ENCODE measurements around the gene FCN3.
"Not testable (repeated sequence)": the region's sequence is repeated elsewhere in the genome, so short reads cannot be mapped to it uniquely, and the experiment has no call there.

Gene FCN3

GRCh38 chr1:27374362-27375086 lies at the start of gene FCN3:
TSS of gene FCN3 (minus strand) at chr1:27374824. CDS start at chr1:27374818, 6 bp downstream.
- no peak for DNase-seq

GRCh38 chr1:27423709-27424108 lies 49.1 kb upstream of the FCN3 start:
- no peak for DNase-seq

DNA sequence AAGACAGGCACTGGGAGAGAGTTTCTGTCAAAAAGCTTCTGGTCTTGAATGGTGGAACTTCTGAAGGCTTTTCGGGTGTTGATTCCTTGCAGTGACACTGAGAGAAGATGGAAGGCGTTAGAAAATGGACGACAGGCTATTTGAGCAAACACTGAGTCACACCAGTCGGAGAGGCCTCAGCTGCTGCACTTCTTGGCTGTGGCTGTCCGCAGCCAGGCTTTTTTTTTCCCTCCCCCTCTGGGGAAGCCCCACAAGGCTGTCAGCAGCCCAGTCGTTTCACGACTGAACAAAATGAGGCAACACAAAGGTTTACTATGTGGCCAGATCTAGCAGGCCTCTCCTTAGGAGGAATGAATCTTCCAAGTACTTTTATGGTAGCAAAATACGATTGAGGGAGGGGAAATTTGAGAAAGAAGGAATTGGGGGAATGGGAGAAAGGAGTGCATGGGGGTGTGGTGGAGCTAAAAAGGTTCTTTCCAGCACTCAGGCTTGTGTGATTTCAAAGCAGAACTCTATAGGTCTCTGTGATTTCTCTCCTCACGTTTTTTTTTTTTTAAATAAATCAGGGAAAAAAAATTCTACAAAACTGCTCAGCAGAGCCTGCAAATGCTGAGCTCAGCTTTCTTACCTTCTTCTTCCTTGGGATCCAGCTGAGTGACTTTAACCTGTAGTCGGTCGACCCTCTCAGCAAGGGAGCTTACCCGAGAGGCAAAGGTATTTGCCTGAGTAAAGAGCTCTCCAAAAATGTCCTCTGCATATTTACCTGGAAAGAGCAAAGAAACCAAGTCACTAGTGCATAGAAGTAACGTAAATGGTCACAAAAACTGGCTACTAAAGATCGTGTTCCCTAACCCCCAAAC lies 43.9 kb upstream of the FCN3 start:
- peak; percentile 60 to 63 for DNase-seq

DNA sequence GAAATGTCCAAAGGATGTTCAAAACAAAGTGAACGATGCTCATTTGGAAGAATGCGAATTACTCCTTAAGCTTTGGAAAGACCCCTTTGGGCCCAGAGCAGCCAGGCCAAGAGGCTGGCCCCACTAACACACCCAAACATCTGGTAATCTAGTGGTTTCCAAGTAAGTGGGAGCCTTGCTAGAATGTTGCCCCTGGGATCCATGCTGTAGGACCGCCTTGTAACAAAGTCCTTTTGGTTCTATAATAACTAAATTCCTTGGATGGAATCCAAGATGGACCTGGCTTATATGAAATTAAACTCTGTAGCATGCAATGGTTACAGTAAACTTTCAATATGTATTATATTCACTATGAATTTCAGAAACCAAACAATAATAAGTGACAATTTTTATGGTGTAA lies 43.1 kb upstream of the FCN3 start:
- no peak for DNase-seq

DNA sequence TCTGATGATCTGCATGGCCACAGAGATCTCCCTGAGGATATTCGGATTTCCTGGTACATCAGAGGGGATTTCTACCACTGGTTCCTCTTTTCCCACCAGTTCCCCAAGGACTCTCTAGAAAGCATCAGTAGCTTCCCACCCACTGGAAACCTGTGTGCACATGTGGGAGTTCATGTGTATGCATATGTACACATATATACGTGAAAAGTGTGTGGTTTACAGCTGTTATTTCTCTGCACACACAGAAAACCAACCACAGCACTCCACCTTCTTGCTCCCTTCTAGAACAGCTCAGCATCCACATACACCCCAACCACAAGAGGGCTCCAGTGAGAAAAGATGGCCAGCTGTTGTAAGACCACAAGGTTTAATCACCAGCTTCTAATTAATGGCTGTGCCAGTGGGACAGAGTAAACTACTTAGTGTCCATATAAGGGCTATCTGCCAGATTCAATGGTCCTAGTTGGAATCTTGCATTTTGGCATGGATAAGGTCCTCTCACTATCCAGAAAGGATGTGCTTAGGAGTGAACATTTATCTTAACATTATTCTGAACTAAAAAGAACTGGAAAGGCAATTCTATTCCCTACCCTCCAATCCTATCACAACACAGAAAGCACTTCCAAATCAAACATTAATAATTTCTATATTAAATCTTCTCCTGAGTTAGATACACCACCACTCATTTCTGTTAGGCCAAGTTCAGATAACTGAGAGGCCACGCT lies 41.9 kb upstream of the FCN3 start:
- DNase-seq: peak; percentile 48 to 64

DNA sequence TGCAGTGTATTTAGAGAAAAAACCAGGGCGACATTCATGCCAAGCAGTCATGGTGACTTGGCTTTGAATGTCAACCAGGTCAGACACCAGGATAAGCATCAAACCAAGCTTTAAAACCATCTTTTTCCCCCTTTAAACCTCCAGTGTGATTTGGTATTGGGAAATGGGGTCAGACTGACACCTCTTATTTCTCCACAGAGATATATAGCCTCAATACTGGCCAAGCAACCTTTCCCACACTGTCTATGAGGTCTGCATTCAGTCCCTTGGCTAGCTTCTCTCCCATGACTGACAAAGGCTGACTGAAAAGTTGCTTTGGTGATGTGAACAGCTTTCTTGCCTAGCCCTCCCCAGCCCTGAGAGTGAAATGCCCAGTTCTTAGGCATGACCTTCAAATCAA lies 39.5 kb upstream of the FCN3 start:
- no peak for DNase-seq

DNA sequence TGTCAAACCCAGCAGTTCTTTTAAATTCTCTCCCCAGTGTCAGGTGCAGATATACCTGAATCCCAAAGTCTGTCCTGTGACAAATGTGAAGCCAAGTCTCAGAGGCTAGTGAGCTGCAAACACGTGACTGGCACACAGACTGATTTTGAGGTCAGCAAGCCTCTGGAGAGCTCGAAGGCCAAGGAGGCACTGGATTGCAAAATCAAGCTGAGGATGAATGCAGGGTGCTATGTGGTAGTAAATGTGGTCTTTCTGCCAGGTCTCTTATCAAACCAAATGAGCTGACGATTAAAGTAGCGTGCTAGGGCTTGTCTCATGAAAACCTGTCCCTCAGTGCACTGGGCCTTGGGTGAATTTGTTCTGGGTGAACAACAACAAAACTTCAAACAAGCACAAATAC lies 38.4 kb upstream of the FCN3 start:
- DNase-seq: no peak

GRCh38 chr1:27412502-27412901 lies 37.9 kb upstream of the FCN3 start:
- DNase-seq: no peak

- DNase-seq: no peak
These were observed 36.1 kb upstream of the FCN3 start for GRCh38 chr1:27410709-27411108.

- DNase-seq: no peak
These were observed 35.0 kb upstream of the FCN3 start for GRCh38 chr1:27409669-27410068.

GRCh38 chr1:27408151-27408550 lies 33.5 kb upstream of the FCN3 start:
- DNase-seq: no peak

DNA sequence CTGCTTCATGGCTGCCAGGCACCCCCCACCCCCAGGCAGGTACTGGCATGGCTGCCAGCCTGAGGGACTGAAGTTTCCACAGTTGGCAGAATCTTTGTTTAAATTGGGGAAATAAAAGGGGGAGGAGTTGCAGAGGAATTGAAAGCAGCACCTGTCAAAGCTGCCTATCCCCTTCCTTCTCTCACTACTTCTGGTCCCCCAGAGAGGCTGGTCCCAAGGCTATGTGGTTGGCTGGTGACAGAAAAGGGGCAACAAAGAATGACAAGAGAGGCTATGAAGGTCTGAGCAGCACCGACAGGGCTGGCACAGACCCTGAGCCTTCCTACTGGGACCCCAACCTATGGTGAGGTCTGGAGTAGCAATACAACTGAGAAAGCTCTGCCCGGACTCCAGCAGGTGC lies 32.2 kb upstream of the FCN3 start:
- not testable (repeated sequence) for DNase-seq

- no peak for DNase-seq
These were observed 31.7 kb upstream of the FCN3 start for GRCh38 chr1:27406362-27406680.

DNA sequence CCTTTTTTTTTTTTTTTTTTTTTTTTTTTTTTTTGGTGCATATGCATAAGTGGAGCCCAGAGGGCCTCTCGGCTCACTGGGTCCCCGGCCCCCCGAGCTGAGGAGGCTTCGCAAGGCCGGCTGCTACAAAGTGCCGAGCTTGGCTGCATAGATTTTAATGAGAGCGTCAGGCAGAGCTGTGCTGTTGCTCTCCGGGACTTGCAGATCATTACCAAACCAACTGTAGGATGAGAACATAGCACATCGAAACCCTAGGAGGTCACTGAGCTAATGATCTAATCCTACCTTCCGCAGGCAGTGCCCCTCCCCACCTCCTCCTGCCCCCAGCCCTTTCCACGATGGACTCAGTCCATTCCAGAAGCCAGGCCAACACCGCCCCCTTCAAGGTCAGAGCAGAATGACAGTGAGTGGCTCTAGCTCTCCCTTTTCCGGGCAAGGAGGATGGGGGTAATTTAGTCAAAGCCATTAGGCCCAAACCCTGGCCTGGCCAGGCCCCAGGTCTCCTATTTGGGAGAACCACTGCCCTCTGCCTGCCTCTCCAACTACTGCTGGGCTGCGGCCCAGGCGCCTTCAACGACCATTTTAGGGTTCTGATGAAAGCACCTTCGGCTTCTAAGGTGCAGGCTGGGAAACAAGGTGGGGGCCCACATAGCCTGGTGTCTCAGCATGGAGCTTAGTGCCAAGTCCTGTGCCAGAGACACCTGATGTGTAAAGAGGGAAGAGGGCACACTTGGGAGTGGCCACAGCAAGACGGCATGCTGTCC lies 31.2 kb upstream of the FCN3 start:
- not testable (repeated sequence) for DNase-seq

DNA sequence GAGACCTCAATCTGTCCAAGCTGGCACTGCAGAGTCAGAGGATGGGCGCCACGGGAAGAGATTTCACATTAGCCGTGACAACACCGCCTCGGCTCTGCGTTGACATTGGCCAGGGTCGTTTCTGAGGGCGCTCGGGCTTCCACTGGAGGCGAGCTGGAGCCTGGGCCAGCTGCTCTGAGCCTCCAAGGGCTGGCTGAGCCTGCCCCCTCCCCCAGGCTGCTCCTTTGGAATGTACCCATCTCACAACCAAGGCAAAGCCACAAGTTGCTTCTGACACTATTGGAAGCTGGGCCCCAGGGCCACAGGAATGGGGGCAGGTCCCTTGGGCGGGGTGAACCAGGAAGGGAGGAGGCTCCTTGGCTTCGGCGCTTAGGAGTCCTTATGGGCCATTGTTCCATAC lies 30.4 kb upstream of the FCN3 start:
- no peak for DNase-seq

GRCh38 chr1:27403931-27404330 lies 29.3 kb upstream of the FCN3 start:
- no peak for DNase-seq

- DNase-seq: peak in 1 of 2 donors; percentile 23
These were observed 28.6 kb upstream of the FCN3 start for GRCh38 chr1:27403065-27403726.

GRCh38 chr1:27402349-27402754 lies 27.7 kb upstream of the FCN3 start:
- no peak for DNase-seq

GRCh38 chr1:27400963-27401341 lies 26.3 kb upstream of the FCN3 start:
- no peak for DNase-seq

- DNase-seq: no peak
These were observed 25.7 kb upstream of the FCN3 start for GRCh38 chr1:27400082-27400962.

- DNase-seq: no peak
These were observed 24.8 kb upstream of the FCN3 start for GRCh38 chr1:27399251-27400025.

All from stimulated activated CD4-positive, alpha-beta T cell treated with anti-CD3 and anti-CD28 coated beads, Interleukin-2, amount 100 ng/mL, for 24 hours (primary cell).